GM04503 (cell line): ENCODE results near the gene ARHGEF35.
"Not testable (repeated sequence)": the region's sequence is repeated elsewhere in the genome, so short reads cannot be mapped to it uniquely, and the experiment has no call there.

Source experiments
- DNase-seq: peaks from one replicate; pipeline ENCODE4 v3.0.0-alpha.2; 2012; ENCODE audit warnings: low read depth

The ARHGEF35 gene

GRCh38 chr7:144195212-144195872 is at the start of gene ARHGEF35:
ARHGEF35 (minus strand) TSS chr7:144195833; CDS start chr7:144188383, 7,450 bp downstream.
- DNase-seq = not testable (repeated sequence)

DNA sequence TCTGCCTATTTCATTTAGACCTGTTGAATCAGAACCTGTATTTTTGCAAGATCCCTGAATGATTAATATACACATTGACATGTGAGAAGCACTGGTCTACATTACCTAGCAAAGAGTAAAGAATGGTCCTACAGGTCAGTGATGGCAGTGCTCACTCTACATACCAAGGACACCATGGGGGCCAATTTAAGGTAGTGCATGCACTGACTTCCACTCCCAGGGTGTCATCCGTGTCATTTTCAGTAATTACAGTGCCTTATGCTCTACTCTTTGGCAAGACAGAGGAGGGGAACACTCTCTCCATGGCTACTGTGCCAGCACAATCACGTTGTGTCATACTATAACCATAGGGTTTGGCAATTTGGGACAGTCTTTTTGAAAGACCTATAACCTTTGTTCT is 49.7 kb upstream of the ARHGEF35 start:
- DNase-seq = not testable (repeated sequence)

DNA sequence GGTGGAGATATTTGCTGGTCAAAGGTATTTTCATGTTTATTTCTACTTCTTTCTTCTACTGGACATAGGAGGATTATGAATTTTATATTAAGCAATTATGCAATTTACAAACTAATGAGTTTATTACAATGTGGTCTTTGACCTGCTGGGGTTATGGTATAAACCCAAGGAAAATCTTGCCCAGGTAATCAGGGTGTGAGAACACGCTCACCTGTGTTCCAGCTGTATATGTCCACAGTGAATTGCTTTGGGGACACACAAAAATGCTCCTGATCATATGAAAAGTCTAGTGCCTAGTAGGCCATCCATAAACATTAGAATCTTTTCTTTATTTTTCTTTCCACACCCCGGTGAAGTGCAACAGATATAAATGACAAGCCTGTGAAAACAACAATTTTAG is 43.7 kb upstream of the ARHGEF35 start, which contains the start of gene OR2A42:
Gene OR2A42, minus strand, starts transcription at position 241 of the 400 bp plus-strand sequence. CDS start 6,762 bp downstream, outside the sequence.
- DNase-seq = not testable (repeated sequence)

GRCh38 chr7:144238530-144239082 is 43.0 kb upstream of the ARHGEF35 start:
- DNase-seq = not testable (repeated sequence)

- DNase-seq = not testable (repeated sequence)
Observed at GRCh38 chr7:144233039-144233438, 37.4 kb upstream of the ARHGEF35 start.

GRCh38 chr7:144231027-144231426 is 35.4 kb upstream of the ARHGEF35 start:
- not testable (repeated sequence) for DNase-seq

DNA sequence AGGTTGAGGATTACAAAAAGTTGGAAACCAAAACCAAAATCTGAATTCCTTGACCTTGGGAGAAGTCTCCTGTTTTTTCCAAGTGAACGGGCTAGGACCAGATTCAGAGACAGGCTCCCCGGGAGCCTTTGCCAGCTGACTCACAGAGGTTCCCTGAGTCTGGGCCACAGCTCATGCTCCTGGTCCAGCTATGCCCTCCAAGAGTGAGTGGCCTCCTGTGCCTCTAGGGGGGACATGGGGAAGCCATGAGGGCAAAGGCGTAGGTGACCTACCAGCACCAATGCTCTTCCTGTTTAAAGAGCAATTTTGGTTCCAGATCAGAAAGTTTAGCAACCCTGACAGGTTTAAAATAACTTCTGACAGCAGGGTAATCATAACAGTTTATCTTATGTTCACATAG is 33.2 kb upstream of the ARHGEF35 start:
- DNase-seq = not testable (repeated sequence)

DNA sequence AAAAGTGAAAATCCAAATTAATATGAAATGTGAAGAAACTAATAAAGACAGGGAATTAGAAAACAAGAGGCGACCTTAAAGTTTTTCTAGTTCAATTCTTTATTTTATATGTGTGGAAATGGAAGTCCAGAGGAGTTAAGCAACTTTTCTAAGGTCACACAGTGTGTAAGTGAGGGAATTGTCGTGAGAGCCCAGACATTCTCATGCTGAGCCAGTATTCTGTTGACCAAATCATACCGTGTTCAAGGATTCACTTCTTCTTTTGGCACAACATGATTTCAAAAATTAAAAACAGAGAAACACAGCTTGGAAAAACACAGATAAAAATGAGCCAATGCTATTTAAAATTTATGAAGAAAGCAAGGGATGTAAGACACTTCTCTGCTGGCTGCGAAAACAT is 31.2 kb upstream of the ARHGEF35 start:
- not testable (repeated sequence) for DNase-seq

DNA sequence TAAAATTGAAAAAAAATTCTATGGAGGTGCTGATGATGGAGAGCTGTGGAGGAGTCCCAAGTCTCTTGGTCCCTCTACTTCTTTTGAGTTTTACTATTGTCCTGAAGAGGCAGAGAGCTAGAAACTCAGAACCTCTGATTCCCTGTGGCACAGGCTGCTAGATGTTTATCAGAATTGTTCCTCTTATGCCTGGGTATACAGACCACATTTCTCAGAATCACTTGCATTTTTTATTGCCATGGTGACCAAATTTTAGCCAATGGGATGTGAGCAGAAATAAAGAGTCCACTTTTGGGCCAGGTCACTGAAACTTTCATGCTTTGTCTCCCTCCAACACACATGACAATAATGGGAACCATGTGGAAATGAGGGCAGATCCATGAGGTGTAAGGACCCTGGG is 28.0 kb upstream of the ARHGEF35 start:
- not testable (repeated sequence) for DNase-seq

GRCh38 chr7:144220531-144220930 is 24.9 kb upstream of the ARHGEF35 start:
- not testable (repeated sequence) for DNase-seq

- DNase-seq = not testable (repeated sequence)
Observed at GRCh38 chr7:144219149-144219548, 23.5 kb upstream of the ARHGEF35 start.

GRCh38 chr7:144218581-144218980 is 22.9 kb upstream of the ARHGEF35 start:
- DNase-seq = not testable (repeated sequence)

DNA sequence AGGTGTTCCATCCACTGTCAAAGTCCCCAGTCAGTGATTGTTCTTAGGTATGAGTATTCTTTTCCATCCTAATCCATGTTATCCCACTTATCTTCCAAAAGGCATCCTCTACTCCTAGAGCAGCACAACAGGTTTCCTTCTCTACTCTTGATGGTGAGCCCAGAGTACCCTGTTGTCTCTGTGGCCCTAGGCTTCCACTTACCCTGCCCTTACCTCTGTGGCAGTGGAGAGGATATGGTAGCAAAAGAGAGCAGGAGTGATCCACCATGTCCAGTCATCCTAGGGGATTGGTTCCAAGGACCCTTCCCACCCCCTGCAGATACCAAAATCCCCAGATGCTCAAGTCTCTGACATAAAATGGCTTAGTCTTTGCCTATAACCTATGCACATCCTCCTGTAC is 21.6 kb upstream of the ARHGEF35 start:
- not testable (repeated sequence) for DNase-seq

- not testable (repeated sequence) for DNase-seq
Observed at GRCh38 chr7:144205306-144205705, 9.7 kb upstream of the ARHGEF35 start.

DNA sequence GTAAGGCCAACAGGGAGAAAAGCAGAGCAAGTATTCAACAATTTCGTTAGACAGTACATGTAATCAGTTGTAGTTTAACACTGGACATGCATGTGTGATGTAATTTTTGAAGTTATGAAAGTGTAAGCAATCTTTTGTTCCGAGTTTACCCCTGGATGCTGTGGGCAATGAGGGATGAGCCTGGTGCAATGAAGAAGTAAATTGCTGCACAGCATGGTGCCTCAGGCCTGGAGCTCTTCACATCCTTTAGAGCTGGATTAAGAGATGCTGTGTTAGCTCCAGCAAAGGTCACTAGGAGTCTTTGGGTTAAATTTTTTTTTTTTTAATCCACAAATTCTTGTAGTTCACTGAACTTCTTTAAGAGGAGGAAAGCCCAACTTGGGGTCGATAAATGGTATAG is 7.5 kb upstream of the ARHGEF35 start:
- not testable (repeated sequence) for DNase-seq

DNA sequence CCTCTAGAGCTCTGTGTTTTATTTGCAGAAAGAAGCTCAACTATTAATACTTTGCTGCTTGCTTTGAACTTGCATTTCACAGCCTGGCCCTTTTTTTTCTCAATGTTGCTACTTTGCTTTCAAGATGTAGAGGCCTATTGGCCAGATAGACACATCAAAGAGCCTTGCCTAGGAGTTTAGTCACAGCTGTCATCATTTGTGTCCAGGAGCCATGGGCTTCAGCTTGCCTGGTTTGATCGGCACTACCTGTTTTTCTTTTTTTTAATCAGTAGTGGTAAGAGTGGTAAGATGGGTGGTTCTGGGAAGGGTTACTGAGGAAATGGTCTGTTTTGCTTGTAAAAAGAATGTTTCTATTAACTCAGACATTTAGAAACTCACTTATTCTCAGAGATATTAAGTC is 6.3 kb upstream of the ARHGEF35 start:
- DNase-seq = not testable (repeated sequence)

GRCh38 chr7:144198934-144199333 is 3.3 kb upstream of the ARHGEF35 start:
- not testable (repeated sequence) for DNase-seq

DNA sequence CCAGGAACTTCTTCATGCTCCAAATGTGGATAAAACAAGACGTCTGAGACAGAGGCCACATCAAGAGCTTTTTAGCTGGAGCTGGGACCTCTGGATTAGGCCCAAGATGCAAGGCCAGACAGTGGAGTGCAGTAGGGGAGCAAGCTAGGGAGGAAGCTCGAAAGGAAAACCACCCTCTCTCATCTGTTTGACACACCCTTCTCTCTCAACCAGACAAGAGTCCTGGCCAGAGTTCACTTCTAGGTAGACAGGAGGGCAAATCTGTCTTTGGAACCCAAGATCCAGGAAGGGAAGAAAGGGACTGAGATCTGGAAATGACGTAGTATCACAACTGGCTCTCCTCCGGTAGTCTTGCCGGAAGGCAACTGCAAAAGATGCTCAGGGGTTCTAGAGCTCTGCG is 1.2 kb downstream of the ARHGEF35 start:
- not testable (repeated sequence) for DNase-seq

DNA sequence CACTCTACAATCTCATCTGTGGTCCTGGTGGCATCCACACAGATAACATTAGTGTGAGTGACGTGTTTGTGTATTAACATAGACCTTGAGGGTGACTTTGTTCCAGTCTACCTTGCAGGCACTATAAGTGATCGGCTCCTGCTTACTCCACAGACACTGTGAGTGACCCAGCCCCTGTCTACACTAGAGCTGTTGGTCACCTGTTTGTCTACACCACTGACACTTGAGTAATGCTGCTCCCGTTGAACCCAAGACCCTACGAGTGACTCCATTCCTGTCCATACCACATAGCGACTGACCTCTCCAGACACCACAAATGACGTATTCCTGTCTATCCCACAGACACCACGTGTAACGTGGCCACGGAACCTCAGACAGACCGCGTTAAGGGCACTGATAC is 1.9 kb downstream of the ARHGEF35 start:
- DNase-seq = not testable (repeated sequence)

DNA sequence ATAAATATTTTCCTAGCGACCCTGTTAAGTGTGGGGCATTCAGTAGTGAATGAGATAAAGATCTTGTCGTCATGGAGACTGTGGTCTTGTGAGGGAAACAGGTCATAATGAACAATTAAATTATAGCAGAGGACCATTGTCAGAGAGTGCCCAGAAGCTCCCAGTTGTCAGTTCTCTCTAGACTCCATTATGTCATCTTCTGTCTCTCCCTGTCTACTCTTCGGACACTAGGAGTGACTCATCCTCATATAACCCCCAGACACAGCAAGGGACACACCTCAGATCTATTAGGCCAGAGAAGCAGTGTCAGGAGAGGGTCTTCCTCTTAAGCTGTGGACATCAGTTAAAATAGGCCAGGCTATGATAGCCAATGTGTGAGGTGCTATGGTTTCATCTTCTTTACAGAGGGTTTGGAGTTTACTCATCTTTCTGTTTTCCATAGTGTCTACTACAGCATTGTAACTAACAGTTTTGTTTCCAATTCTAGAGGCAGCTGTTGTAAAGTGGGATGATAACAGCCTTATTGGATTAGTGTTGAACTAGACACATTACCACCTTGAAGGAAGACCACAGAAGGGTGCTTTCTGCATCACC is 7.0 kb downstream of the ARHGEF35 start:
- not testable (repeated sequence) for DNase-seq

DNA sequence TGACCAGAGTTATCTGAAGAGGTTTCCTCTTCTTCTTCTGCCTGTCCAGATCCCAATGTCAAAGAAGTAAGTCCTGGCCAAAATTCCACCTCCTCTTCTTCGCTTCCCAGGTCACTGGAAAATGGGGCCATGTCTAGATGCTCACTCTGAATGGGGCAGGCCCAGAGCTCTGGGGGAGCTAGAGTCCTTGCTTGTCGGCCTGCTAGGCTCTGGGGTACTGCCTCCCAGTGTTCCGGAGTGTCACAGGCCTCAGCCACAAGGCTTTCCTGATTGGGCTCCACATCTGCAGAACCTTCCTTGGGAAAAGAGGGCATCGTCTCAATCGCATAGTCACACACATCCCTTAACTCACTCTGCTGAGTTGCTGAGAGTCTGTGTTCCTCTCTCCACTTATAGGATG is 7.8 kb downstream of the ARHGEF35 start:
- DNase-seq = not testable (repeated sequence)

- DNase-seq = not testable (repeated sequence)
Observed at GRCh38 chr7:144183166-144183565, 12.5 kb downstream of the ARHGEF35 start, which contains the start of gene CTAGE4. CTAGE4 (plus strand) TSS chr7:144183466; CDS start chr7:144183504, 38 bp downstream.

DNA sequence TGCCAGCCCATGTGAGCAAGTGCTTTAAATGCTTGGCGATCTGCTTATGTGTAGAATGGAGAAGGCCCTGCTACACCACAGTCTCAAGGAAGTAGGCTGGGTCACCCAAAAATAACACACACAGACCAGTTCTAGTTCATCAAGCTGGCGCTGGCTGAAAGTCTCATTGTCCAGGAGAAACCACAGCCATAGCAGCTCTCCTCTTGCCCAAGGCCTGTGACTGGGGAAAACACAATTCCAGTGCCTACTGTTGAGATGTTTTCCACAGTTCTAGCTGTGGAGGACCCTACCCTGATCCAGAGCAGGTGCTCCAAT is 16.5 kb downstream of the ARHGEF35 start:
- not testable (repeated sequence) for DNase-seq
